DMS79 treated with DMSO at 0.1 percent for 48 hours (cell line): Measurements from ENCODE around the gene AIP.

Source experiments
- DNase-seq: peaks from one replicate; lab custom pipeline; 2025; lab: John Stamatoyannopoulos, UW

Gene AIP

DNA sequence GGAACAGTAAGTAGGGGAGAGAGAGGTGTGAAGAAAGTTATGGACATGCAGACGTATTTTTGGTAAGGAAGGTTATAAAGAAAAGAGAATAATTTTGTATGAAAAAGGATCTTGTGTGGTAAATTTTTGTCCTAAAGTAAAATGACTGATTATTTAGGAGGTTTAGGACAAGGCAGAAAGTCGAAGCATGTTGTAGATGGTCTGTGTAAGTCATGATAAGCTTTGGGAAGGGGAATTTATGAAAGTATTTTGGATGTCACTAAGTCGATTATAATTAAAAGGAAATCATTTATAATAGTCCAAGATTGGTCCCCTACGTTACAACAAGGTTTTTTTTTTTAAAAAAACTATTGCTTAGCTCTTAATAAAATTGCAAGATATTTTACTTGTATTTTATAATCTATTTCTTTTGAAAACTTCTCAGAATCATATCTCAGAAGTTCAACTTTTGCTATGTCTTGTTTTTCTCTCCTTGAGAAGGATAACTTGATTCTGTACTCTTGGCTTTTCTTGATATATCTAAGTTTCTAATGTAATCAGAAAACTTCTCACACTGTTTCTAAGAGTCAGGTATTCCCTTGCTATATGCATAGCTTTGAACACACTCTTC is 51.3 kb downstream of the AIP start:
- no peak for DNase-seq

DNA sequence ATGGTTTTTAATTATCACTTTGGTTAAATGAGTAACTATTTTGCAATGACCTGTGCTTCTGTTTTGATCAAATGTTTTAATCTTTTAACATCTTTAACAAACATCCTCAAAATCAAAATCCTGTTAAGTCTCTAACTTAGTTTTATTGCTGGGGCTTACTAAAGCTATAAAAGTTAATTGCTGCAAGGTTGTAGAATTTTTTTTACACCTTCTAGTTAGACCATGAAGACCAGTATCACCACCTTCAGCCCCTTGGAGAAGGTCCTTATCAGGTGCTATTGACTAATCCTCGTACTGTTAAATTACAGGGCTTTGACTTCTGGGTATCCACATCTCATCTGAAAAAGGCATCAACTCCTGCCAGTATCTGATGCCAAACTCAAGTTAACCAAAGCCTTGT is 52.7 kb downstream of the AIP start:
- DNase-seq: no peak

DNA sequence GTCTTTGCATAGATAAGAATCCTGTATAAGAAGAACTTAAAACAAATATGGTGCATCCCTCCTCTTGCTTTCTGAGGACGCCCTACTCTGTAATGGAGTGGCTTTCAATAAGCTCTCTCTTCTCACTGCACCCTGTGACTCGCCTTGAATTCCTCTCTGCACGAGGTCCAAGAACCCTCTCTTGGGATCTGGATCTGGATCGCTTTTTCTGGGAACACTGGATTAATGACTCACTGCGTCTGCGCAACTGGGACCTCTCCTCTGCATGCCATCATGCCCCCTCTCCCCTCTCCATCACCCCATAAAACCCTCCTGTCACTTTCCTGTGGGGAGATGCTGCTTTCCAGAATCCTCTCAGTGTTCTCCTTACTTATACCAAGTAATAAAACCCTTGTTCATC is 55.5 kb downstream of the AIP start:
- no peak for DNase-seq

DNA sequence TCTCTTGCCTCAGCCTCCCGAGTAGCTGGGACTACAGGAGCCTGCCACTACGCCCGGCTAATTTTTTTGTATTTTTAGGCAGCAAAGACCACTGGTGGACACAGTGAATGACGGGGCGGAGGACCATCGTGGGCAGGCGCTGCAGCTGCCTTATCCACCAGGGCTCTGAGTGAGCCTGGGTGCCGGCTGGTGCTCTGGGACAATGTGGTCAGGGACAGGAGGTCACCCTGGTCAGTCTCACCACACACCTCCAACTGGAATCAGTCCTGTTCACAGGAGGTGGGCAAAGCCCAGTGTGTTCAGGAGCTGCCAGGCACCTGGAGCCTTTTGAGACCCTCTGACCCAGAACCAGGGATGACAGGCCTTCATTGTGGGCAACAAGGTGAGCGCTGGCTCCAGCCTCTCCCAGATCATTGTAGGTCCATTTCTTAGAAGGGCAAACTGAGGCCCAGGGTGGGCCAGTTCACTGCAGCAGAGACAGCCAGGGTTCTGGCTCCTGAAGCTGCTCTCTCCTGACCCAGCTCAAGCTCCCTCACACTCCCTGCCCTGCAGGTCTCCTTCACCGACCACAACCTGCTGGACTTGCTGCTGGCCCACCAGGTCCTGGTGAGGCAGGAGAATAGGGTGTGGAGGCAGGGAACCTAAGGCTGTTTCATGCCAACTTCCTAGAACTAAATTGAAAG is 56.1 kb downstream of the AIP start:
- DNase-seq: no peak

DNA sequence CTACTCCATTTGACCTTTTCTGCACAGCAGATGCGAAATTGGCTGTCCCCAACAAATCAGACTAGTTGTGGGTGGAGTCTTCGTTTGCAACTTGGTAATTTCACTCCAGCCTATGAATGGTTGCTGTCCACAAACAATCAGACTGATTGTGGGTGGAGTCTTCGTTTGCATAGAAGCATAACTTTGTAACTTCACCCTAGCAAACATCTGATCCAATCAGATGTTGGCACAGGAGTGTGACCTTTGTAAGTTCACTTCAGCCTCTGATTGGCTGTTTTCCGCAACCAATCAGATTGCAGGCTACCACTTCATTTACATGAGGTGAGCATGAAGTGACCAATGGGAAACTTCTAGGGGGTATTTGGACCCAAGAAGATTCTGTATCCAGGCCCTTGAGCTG is 56.7 kb downstream of the AIP start:
- no peak for DNase-seq
